Activated B cell treated with CpG ODN at 0.5 μM for 24 hours (primary cell): ENCODE results near the gene HAT1. TPM values are rescaled to one million over a fixed set of nuclear protein-coding genes. Genes with fewer than 3 reads are reported as not detected.

Source experiments
- ATAC-seq: fragments of 200-7000 bp; cut with Tn5 transposase; one replicate; pipeline ENCODE4 v1.10.0; 2021; ENCODE audit warnings: low read depth, mild to moderate bottlenecking, moderate library complexity
- CTCF ChIA-PET: fragments of 350-600 bp; sonication (Branson Sonifier 250); formaldehyde crosslinking; loops from one replicate; lab custom pipeline; 2021; ENCODE audit warnings: antibody characterized with exemption; lab: Charles Lee
- POLR2A ChIA-PET: fragments of 350-600 bp; sonication (Branson Sonifier 250); formaldehyde crosslinking; loops from one replicate; lab custom pipeline; 2021; ENCODE audit warnings: antibody characterized with exemption; lab: Charles Lee
- DNase-seq: peaks from one replicate; pipeline ENCODE4 v3.0.0; 2022
- H3K27ac Mint-ChIP-seq: one replicate; pipeline ENCODE4 v1.8.0; 2020; ENCODE audit warnings: mixed read lengths
- H3K27me3 Mint-ChIP-seq: one replicate; pipeline ENCODE4 v1.8.0; 2021; ENCODE audit warnings: mixed read lengths
- H3K36me3 Mint-ChIP-seq: one replicate; pipeline ENCODE4 v1.8.0; 2021; ENCODE audit warnings: low read depth, mixed read lengths
- H3K4me1 Mint-ChIP-seq: one replicate; pipeline ENCODE4 v1.8.0; 2021; ENCODE audit warnings: mixed read lengths
- H3K4me3 Mint-ChIP-seq: one replicate; pipeline ENCODE4 v1.8.0; 2020; ENCODE audit warnings: mild to moderate bottlenecking, mixed read lengths
- H3K9me3 Mint-ChIP-seq: one replicate; pipeline ENCODE4 v1.8.0; 2020; ENCODE audit warnings: mixed read lengths
- CTCF ChIP-seq: fragments of 200-600 bp; IDR thresholded peaks from one replicate; pipeline ENCODE4 v1.8.0; 2022; ENCODE audit warnings: antibody characterized with exemption, mild to moderate bottlenecking
- intact Hi-C: fragments of 100-400 bp; cut with micrococcal nuclease; formaldehyde crosslinking; loops from one replicate; pipeline ENCODE4 v1.15.1; 2024
- total RNA-seq: library from RNA; stranded (reverse); gene quantifications from 2 replicates; pipeline ENCODE4 v1.2.3, GENCODE V29; 2022

Gene HAT1
- total RNA-seq, 1 donor from 2014 or later, result 36.2 TPM

- POLR2A ChIA-PET, result no interaction called here
- intact Hi-C loops, result no loop called here
- no peak for ATAC-seq
- no peak for DNase-seq
- H3K9me3 Mint-ChIP-seq, result no peaks in the 10 kb centered on the region
- H3K4me1 Mint-ChIP-seq, result no peaks in the 10 kb centered on the region
- no peak overlapping the region for H3K4me3 Mint-ChIP-seq
- CTCF ChIA-PET, result no interaction called here
- H3K36me3 Mint-ChIP-seq, result peaks cover 2% of the 10 kb centered on the region
- TF ChIP-seq CTCF, result no peak
- H3K27me3 Mint-ChIP-seq, result no peaks in the 10 kb centered on the region
- H3K27ac Mint-ChIP-seq, result no peak overlapping the region
Measured at GRCh38 chr2:172021074-172021931, 99.0 kb downstream of the HAT1 start.

- DNase-seq (no peak), ATAC-seq (no peak)
- CTCF ChIA-PET, result no interaction called here
- Mint-ChIP-seq H3K4me3 (no peak overlapping the region), H3K9me3 (no peaks in the 10 kb centered on the region), H3K4me1 (no peaks in the 10 kb centered on the region), H3K27me3 (no peaks in the 10 kb centered on the region), H3K36me3 (peaks cover 2% of the 10 kb centered on the region), H3K27ac (no peak overlapping the region)
- no peak for TF ChIP-seq CTCF
- POLR2A ChIA-PET, result no interaction called here
- intact Hi-C loops, result no loop called here
Measured at GRCh38 chr2:172021955-172022354, 99.7 kb downstream of the HAT1 start.

GRCh38 chr2:172031536-172031935 lies 109.3 kb downstream of the HAT1 start:
- Mint-ChIP-seq H3K27ac (no peak overlapping the region), H3K27me3 (no peaks in the 10 kb centered on the region), H3K36me3 (no peaks in the 10 kb centered on the region), H3K4me3 (no peak overlapping the region), H3K9me3 (no peaks in the 10 kb centered on the region), H3K4me1 (no peaks in the 10 kb centered on the region)
- CTCF ChIA-PET, result no interaction called here
- no peak for DNase-seq
- POLR2A ChIA-PET, result no interaction called here
- ATAC-seq, result no peak
- TF ChIP-seq CTCF, result no peak
- intact Hi-C loops, result no loop called here

Other genes starting within 250 kb of the HAT1 start
- 52.0 and 54.6 TPM in 2 replicates for gene DYNC1I2, start 235.0 kb upstream of the HAT1 start, total RNA-seq
- 18.8 and 22.2 TPM in 2 replicates for gene SLC25A12, start 28.2 kb upstream of the HAT1 start, total RNA-seq
- 7.7 and 13.7 TPM in 2 replicates for gene METAP1D, start 77.5 kb downstream of the HAT1 start, total RNA-seq
- not detected in 2 replicates for gene DLX1, start 163.0 kb downstream of the HAT1 start, total RNA-seq
- gene DLX2, start 180.4 kb downstream of the HAT1 start, total RNA-seq, result 0.16 TPM in 1 of 2 replicates, not detected in the other